A673 (cell line): ENCODE measurements around the gene OR10A7.

ENCODE experiments used
- EZH2 ChIP-seq: fragments of 200-600 bp; sonication (generic); IDR thresholded peaks from 2 replicates; pipeline ENCODE4 v1.6.1; 2017; ENCODE audit warnings: borderline replicate concordance, low read depth, mild to moderate bottlenecking, mixed read lengths, antibody characterized with exemption, low read length; ENCODE audit not compliant: poor library complexity, severe bottlenecking
- TF ChIP-seq, protein P1 (sequence below): fragments of 300-800, 200-600 bp; sonication (generic); conservative IDR thresholded peaks from 2 replicates; pipeline ENCODE4 v1.5.1; 2017; ENCODE audit warnings: low read depth, mild to moderate bottlenecking, antibody characterized with exemption, low read length, moderate library complexity, mixed read lengths

DNA sequence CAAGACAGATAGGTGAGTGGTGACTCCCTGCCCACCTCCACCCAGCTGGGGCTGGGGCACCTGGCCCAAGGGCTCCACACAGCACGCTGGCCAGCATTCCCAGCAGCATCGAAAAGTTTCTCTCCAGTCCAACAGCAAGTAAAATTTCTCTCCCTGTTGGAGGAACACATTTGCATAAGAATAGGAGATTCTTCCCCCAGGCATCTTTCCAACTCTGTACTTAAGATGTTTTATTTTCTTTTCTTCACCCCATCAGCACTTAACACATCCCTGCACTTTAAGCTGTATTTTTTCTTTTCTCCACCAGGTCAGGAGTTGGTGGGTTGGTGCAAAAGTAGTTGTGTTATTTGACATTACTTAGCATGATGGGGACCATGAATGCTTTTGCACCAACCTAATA is 47.4 kb upstream of the OR10A7 start:
- TF ChIP-seq EZH2, result no peak
- TF ChIP-seq, protein P1, sequence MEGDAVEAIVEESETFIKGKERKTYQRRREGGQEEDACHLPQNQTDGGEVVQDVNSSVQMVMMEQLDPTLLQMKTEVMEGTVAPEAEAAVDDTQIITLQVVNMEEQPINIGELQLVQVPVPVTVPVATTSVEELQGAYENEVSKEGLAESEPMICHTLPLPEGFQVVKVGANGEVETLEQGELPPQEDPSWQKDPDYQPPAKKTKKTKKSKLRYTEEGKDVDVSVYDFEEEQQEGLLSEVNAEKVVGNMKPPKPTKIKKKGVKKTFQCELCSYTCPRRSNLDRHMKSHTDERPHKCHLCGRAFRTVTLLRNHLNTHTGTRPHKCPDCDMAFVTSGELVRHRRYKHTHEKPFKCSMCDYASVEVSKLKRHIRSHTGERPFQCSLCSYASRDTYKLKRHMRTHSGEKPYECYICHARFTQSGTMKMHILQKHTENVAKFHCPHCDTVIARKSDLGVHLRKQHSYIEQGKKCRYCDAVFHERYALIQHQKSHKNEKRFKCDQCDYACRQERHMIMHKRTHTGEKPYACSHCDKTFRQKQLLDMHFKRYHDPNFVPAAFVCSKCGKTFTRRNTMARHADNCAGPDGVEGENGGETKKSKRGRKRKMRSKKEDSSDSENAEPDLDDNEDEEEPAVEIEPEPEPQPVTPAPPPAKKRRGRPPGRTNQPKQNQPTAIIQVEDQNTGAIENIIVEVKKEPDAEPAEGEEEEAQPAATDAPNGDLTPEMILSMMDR, result no peak
